Mesendoderm (in vitro differentiated cells): ENCODE measurements around the gene CDYL.
A peak's percentile ranks its signal among the peaks of the same experiment; 100 is the strongest.

ENCODE experiments used
- DNase-seq: peaks from one replicate; pipeline ENCODE4 v3.0.0; 2013
- H2AK5ac ChIP-seq: 2 replicates; pipeline ENCODE4 v1.6.1; 2013; ENCODE audit warnings: low read length, inconsistent platforms
- H2BK120ac ChIP-seq: 2 replicates; pipeline ENCODE4 v1.6.1; 2013; ENCODE audit warnings: low read depth, mild to moderate bottlenecking, low read length, moderate library complexity, mixed read lengths
- H2BK15ac ChIP-seq: replicated peaks from 2 replicates; pipeline ENCODE4 v1.6.1; 2013; ENCODE audit warnings: low read depth, mild to moderate bottlenecking, moderate library complexity
- H2BK5ac ChIP-seq: 2 replicates; pipeline ENCODE4 v1.6.1; 2013; ENCODE audit warnings: low read length, inconsistent platforms
- H3K18ac ChIP-seq: 2 replicates; pipeline ENCODE4 v1.6.1; 2013; ENCODE audit warnings: mild to moderate bottlenecking, low read length, mixed read lengths
- H3K23ac ChIP-seq: one replicate; pipeline ENCODE4 v1.6.1; 2013; ENCODE audit warnings: low read length
- H3K27ac ChIP-seq: 2 replicates; pipeline ENCODE4 v1.5.1; 2013; ENCODE audit warnings: low read depth, mild to moderate bottlenecking, inconsistent platforms, low read length, moderate library complexity
- H3K27me3 ChIP-seq: 2 replicates; pipeline ENCODE4 v1.6.1; 2013; ENCODE audit warnings: low read length, control low read depth, mild to moderate bottlenecking, inconsistent platforms; ENCODE audit not compliant: insufficient read depth, poor library complexity
- H3K36me3 ChIP-seq: 2 replicates; pipeline ENCODE4 v1.6.1; 2013; ENCODE audit warnings: low read length, inconsistent platforms; ENCODE audit not compliant: control insufficient read depth, insufficient read depth
- H3K4ac ChIP-seq: one replicate; pipeline ENCODE4 v1.6.1; 2013; ENCODE audit warnings: low read depth, mild to moderate bottlenecking, low read length, moderate library complexity
- H3K4me1 ChIP-seq: 2 replicates; pipeline ENCODE4 v1.6.1; 2013; ENCODE audit warnings: low read depth, low read length, inconsistent platforms; ENCODE audit not compliant: control insufficient read depth
- H3K4me2 ChIP-seq: 2 replicates; pipeline ENCODE4 v1.6.1; 2013; ENCODE audit warnings: low read length
- H3K4me3 ChIP-seq: 2 replicates; pipeline ENCODE4 v1.5.1; 2013; ENCODE audit warnings: mild to moderate bottlenecking, low read length
- H3K56ac ChIP-seq: one replicate; pipeline ENCODE4 v1.6.1; 2013; ENCODE audit warnings: low read length
- H3K79me1 ChIP-seq: 2 replicates; pipeline ENCODE4 v1.6.1; 2013; ENCODE audit warnings: low read length, inconsistent platforms
- H3K79me2 ChIP-seq: 2 replicates; pipeline ENCODE4 v1.6.1; 2013; ENCODE audit warnings: mild to moderate bottlenecking, low read length; ENCODE audit not compliant: control insufficient read depth, insufficient read depth
- H3K9ac ChIP-seq: 2 replicates; pipeline ENCODE4 v1.6.1; 2013; ENCODE audit warnings: low read length, inconsistent platforms
- H4K5ac ChIP-seq: one replicate; pipeline ENCODE4 v1.6.1; 2013; ENCODE audit warnings: low read length
- H4K8ac ChIP-seq: one replicate; pipeline ENCODE4 v1.6.1; 2013; ENCODE audit warnings: low read depth, mild to moderate bottlenecking, control low read depth, low read length, moderate library complexity
- WGBS: extraction: QIAGEN DNeasy Blood & Tissue Kit; methylation state at CpG from one replicate; pipeline ENCODE4 v1.1.7; 2013; ENCODE audit warnings: low lambda C conversion rate, missing lambda C conversion rate; ENCODE audit not compliant: insufficient coverage; ENCODE audit errors: extremely low coverage; 5-methylcytosine and 5-hydroxymethylcytosine counted together

CDYL gene

DNA sequence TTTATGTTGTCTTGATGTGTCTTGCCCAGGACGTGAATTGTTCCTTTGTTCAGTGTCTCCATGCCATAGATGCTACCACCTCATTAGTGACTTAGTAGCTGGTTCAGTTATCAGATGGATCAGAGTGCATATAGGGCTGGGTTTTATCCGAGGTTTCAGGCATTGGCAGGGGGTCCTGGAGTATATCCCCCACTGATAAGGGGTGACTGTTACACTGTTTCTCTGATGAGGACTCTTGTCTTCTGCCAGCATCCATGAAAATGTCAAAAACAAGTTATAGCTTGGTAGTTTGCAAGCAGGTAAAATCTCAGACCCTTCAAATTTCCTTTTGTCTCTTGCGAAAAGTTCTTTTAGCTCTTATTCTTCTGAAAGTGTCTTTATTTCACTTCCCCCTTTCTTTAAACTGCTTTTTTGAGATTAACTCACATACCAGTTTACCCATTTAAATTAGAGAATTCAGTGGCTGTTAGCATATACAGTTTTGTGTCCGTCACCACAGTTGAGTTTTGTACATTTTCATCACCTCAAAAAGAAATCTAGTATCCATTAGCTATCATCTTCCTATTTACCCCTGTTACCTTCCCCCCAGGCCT, 109.2 kb downstream of the CDYL start:
- Histone ChIP-seq H3K4me1 (peaks cover 8% of the 10 kb centered on the region), H2BK15ac (no peak overlapping the region), H3K27ac (no peak overlapping the region), H3K23ac (no peak overlapping the region), H4K8ac (no peak overlapping the region), H3K4ac (no peak overlapping the region), H3K79me1 (peaks cover 32% of the 10 kb centered on the region), H3K4me2 (no peak overlapping the region), H4K5ac (no peak overlapping the region), H3K36me3 (no peaks in the 10 kb centered on the region), H2BK5ac (no peak overlapping the region), H3K27me3 (no peaks in the 10 kb centered on the region), H2AK5ac (no peak overlapping the region), H3K9ac (no peak overlapping the region), H3K79me2 (peaks cover 58% of the 10 kb centered on the region), H3K4me3 (no peak overlapping the region), H3K56ac (no peak overlapping the region), H2BK120ac (no peak overlapping the region), H3K18ac (no peak overlapping the region)
- no CpG with 5 or more reads among the region's 4 CpGs for WGBS
- DNase-seq, result no peak

GRCh38 chr6:4888841-4889240, 112.6 kb downstream of the CDYL start:
- no peak overlapping the region for H2BK120ac ChIP-seq
- H3K23ac ChIP-seq, result no peak overlapping the region
- H3K9ac ChIP-seq, result no peak overlapping the region
- DNase-seq, result peak; percentile 52
- no peak overlapping the region for H2AK5ac ChIP-seq
- H2BK5ac ChIP-seq, result no peak overlapping the region
- WGBS, result no CpG with 5 or more reads among the region's 2 CpGs
- H3K27ac ChIP-seq, result no peak overlapping the region
- H3K4me2 ChIP-seq, result no peak overlapping the region
- no peak overlapping the region for H3K4ac ChIP-seq
- H3K56ac ChIP-seq, result no peak overlapping the region
- H3K18ac ChIP-seq, result no peak overlapping the region
- no peaks in the 10 kb centered on the region for H3K36me3 ChIP-seq
- no peaks in the 10 kb centered on the region for H3K27me3 ChIP-seq
- no peak overlapping the region for H3K4me3 ChIP-seq
- H4K8ac ChIP-seq, result no peak overlapping the region
- peaks cover 42% of the 10 kb centered on the region for H3K79me2 ChIP-seq
- H4K5ac ChIP-seq, result no peak overlapping the region
- H2BK15ac ChIP-seq, result no peak overlapping the region
- peaks cover 19% of the 10 kb centered on the region for H3K79me1 ChIP-seq
- peaks cover 2% of the 10 kb centered on the region for H3K4me1 ChIP-seq

- Histone ChIP-seq H3K56ac (no peak overlapping the region), H2BK120ac (no peak overlapping the region), H4K8ac (no peak overlapping the region), H3K4me3 (no peak overlapping the region), H3K27me3 (no peaks in the 10 kb centered on the region), H2BK5ac (no peak overlapping the region), H4K5ac (no peak overlapping the region), H3K79me2 (peaks cover 33% of the 10 kb centered on the region), H3K23ac (no peak overlapping the region), H2BK15ac (no peak overlapping the region), H3K4me1 (no peaks in the 10 kb centered on the region), H3K4me2 (no peak overlapping the region), H3K79me1 (peaks cover 13% of the 10 kb centered on the region), H3K27ac (no peak overlapping the region), H3K36me3 (no peaks in the 10 kb centered on the region), H3K18ac (no peak overlapping the region), H2AK5ac (no peak overlapping the region), H3K9ac (no peak overlapping the region), H3K4ac (no peak overlapping the region)
- DNase-seq, result peak; percentile 36
- no CpG with 5 or more reads among the region's 5 CpGs for WGBS
Observed at GRCh38 chr6:4889701-4890100, 113.5 kb downstream of the CDYL start.

DNA sequence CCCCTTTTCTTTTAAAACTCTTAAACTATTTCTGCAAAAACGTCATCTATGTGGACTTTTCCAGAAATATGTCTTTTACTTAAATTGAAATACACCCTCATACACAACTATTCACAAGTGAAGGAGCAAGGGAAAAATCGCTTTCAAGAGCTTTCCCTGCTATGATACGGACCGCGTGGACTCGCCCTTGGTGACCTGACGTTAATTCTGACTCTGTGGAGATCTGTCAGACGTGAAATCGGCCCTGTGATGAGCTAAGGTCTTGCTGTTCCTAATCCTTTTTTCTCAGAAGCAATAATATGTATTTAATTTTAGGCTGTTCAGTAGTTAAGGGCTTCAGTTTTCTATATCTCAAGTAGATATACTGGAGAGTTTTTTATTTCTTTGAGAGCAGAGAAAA, 114.0 kb downstream of the CDYL start:
- Histone ChIP-seq H4K8ac (no peak overlapping the region), H3K23ac (no peak overlapping the region), H3K4me3 (no peak overlapping the region), H3K79me1 (peaks cover 12% of the 10 kb centered on the region), H3K56ac (no peak overlapping the region), H3K4me2 (no peak overlapping the region), H3K9ac (no peak overlapping the region), H3K4me1 (no peaks in the 10 kb centered on the region), H3K36me3 (no peaks in the 10 kb centered on the region), H3K4ac (no peak overlapping the region), H3K79me2 (peaks cover 28% of the 10 kb centered on the region), H2BK5ac (no peak overlapping the region), H2BK120ac (no peak overlapping the region), H2AK5ac (no peak overlapping the region), H3K27ac (no peak overlapping the region), H3K18ac (no peak overlapping the region), H3K27me3 (no peaks in the 10 kb centered on the region), H4K5ac (no peak overlapping the region), H2BK15ac (no peak overlapping the region)
- WGBS, result no CpG with 5 or more reads among the region's 9 CpGs
- DNase-seq, result no peak

GRCh38 chr6:4890627-4891026, 114.4 kb downstream of the CDYL start:
- Histone ChIP-seq H3K79me1 (peaks cover 11% of the 10 kb centered on the region), H3K27me3 (no peaks in the 10 kb centered on the region), H3K18ac (no peak overlapping the region), H3K9ac (no peak overlapping the region), H3K4me2 (no peak overlapping the region), H4K8ac (no peak overlapping the region), H3K4ac (no peak overlapping the region), H2BK15ac (no peak overlapping the region), H3K79me2 (peaks cover 26% of the 10 kb centered on the region), H4K5ac (no peak overlapping the region), H2BK120ac (no peak overlapping the region), H2BK5ac (no peak overlapping the region), H3K23ac (no peak overlapping the region), H3K27ac (no peak overlapping the region), H3K36me3 (no peaks in the 10 kb centered on the region), H3K4me3 (no peak overlapping the region), H2AK5ac (no peak overlapping the region), H3K56ac (no peak overlapping the region), H3K4me1 (no peaks in the 10 kb centered on the region)
- WGBS, result no CpG with 5 or more reads among the region's 11 CpGs
- DNase-seq, result no peak

GRCh38 chr6:4891141-4891540, 114.9 kb downstream of the CDYL start:
- WGBS, result no CpG with 5 or more reads among the region's 6 CpGs
- Histone ChIP-seq H2AK5ac (no peak overlapping the region), H2BK120ac (no peak overlapping the region), H3K4ac (no peak overlapping the region), H3K4me1 (no peaks in the 10 kb centered on the region), H3K27ac (no peak overlapping the region), H3K23ac (no peak overlapping the region), H2BK15ac (no peak overlapping the region), H3K4me2 (no peak overlapping the region), H3K56ac (no peak overlapping the region), H3K18ac (no peak overlapping the region), H4K8ac (no peak overlapping the region), H3K79me2 (peaks cover 22% of the 10 kb centered on the region), H3K79me1 (peaks cover 11% of the 10 kb centered on the region), H3K36me3 (no peaks in the 10 kb centered on the region), H4K5ac (no peak overlapping the region), H3K27me3 (no peaks in the 10 kb centered on the region), H3K4me3 (no peak overlapping the region), H2BK5ac (no peak overlapping the region), H3K9ac (no peak overlapping the region)
- no peak for DNase-seq
